HEK293 (cell line): Measurements from ENCODE around the gene VDAC1.
"Not testable (repeated sequence)": the region's sequence is repeated elsewhere in the genome, so short reads cannot be mapped to it uniquely, and the experiment has no call there.

Experiments
- CTCF ChIA-PET: fragments of 350-600 bp; formaldehyde crosslinking; extraction: SDS; loops from one replicate; lab custom pipeline; 2021; ENCODE audit warnings: antibody characterized with exemption; lab: Yijun Ruan, JAX
- POLR2A ChIA-PET: fragments of 300-600 bp; formaldehyde crosslinking; extraction: SDS; loops from one replicate; lab custom pipeline; 2020; ENCODE audit warnings: antibody characterized with exemption, inconsistent platforms; lab: Yijun Ruan, JAX
- H3K27ac ChIP-seq: fragments of 200-500 bp; sonication (Bioruptor generic); 2 replicates; pipeline ENCODE4 v1.5.1; 2014; ENCODE audit warnings: low read depth, low read length, control low read depth, inconsistent platforms; ENCODE audit errors: extremely low read depth
- H3K36me3 ChIP-seq, 2 experiments: fragments of 200-500 bp in 1 of 2; sonication (Bioruptor generic) in 1 of 2; 1 replicate in 1 of 2; 2 replicates in 1 of 2; pipeline ENCODE4 v1.5.1; 2014 to 2017; ENCODE audit warnings: inconsistent platforms in 2 of 2, low read length in 2 of 2; ENCODE audit not compliant: control insufficient read depth in 2 of 2, insufficient read depth in 1 of 2
- H3K4me1 ChIP-seq: fragments of 200-500 bp; sonication (Bioruptor generic); 2 replicates; pipeline ENCODE4 v1.5.1; 2014; ENCODE audit warnings: mild to moderate bottlenecking, low read length, inconsistent platforms; ENCODE audit not compliant: control insufficient read depth, insufficient read depth
- H3K4me3 ChIP-seq: 2 replicates; pipeline ENCODE4 v1.5.1; 2011; ENCODE audit warnings: low read depth, mild to moderate bottlenecking, control low read depth, low read length, moderate library complexity
- H3K9me3 ChIP-seq: fragments of 200-500 bp; sonication (Bioruptor generic); 2 replicates; pipeline ENCODE4 v1.5.1; 2014; ENCODE audit warnings: low read depth, low read length, inconsistent platforms; ENCODE audit not compliant: control insufficient read depth, insufficient read depth
- GLI2 ChIP-seq: fragments of 450-650 bp; formaldehyde crosslinking; IDR thresholded peaks from 2 replicates; pipeline ENCODE4; 2017; ENCODE audit warnings: missing biosample characterization, missing genetic modification characterization, low read depth, borderline replicate concordance
- MEIS1 ChIP-seq: sonication (generic); formaldehyde crosslinking; IDR thresholded peaks from 2 replicates; pipeline ENCODE4 v1.8.1; 2022; ENCODE audit warnings: missing genetic modification reagents, mild to moderate bottlenecking, borderline replicate concordance
- PRDM1 ChIP-seq: fragments of 450-650 bp; formaldehyde crosslinking; IDR thresholded peaks from 2 replicates; pipeline ENCODE4; 2016; ENCODE audit warnings: missing biosample characterization, missing genetic modification characterization
- SCRT2 ChIP-seq: fragments of 450-650 bp; formaldehyde crosslinking; IDR thresholded peaks from 2 replicates; pipeline ENCODE4 v1.5.1; 2016; ENCODE audit warnings: missing biosample characterization, missing genetic modification characterization
- TRIM28 ChIP-seq: IDR thresholded peaks from 2 replicates; pipeline ENCODE4 v1.6.1; 2011; ENCODE audit warnings: low read length, control low read depth, borderline replicate concordance
- ZBTB8A ChIP-seq: fragments of 450-650 bp; formaldehyde crosslinking; IDR thresholded peaks from 2 replicates; pipeline ENCODE4 v1.5.1; 2016; ENCODE audit warnings: missing biosample characterization, missing genetic modification characterization
- ZNF112 ChIP-seq: fragments of 450-650 bp; formaldehyde crosslinking; IDR thresholded peaks from 2 replicates; pipeline ENCODE4 v1.5.0; 2017; ENCODE audit warnings: missing biosample characterization, missing genetic modification characterization
- ZNF518A ChIP-seq: fragments of 450-650 bp; formaldehyde crosslinking; conservative IDR thresholded peaks from 2 replicates; pipeline ENCODE4 v1.5.1; 2016; ENCODE audit warnings: low read depth, missing biosample characterization, missing genetic modification characterization
- ZNF558 ChIP-seq: fragments of 450-650 bp; formaldehyde crosslinking; IDR thresholded peaks from 2 replicates; pipeline ENCODE4 v1.5.1; 2016; ENCODE audit warnings: missing biosample characterization, missing genetic modification characterization
- ZNF571 ChIP-seq: fragments of 450-650 bp; formaldehyde crosslinking; IDR thresholded peaks from 2 replicates; pipeline ENCODE4 v1.5.0; 2017; ENCODE audit warnings: missing biosample characterization, missing genetic modification characterization
- ZNF596 ChIP-seq: fragments of 450-650 bp; IDR thresholded peaks from 2 replicates; pipeline ENCODE4 v1.5.0; 2018; ENCODE audit warnings: missing biosample characterization, mild to moderate bottlenecking, missing genetic modification characterization, moderate library complexity
- ZNF670 ChIP-seq: fragments of 450-650 bp; formaldehyde crosslinking; IDR thresholded peaks from 2 replicates; pipeline ENCODE4 v1.5.1; 2016; ENCODE audit warnings: missing biosample characterization, missing genetic modification characterization, low read depth
- ZNF677 ChIP-seq: fragments of 450-650 bp; IDR thresholded peaks from 2 replicates; pipeline ENCODE4 v1.5.0; 2018; ENCODE audit warnings: missing biosample characterization, mild to moderate bottlenecking, missing genetic modification characterization, moderate library complexity
- ZNF843 ChIP-seq: fragments of 450-650 bp; formaldehyde crosslinking; IDR thresholded peaks from 2 replicates; pipeline ENCODE4 v1.5.1; 2016; ENCODE audit warnings: missing biosample characterization, missing genetic modification characterization
- TF ChIP-seq, protein P1 (sequence below): fragments of 450-650 bp; formaldehyde crosslinking; IDR thresholded peaks from 2 replicates; pipeline ENCODE4 v1.5.1; 2017; ENCODE audit warnings: missing biosample characterization, missing genetic modification characterization
- TF ChIP-seq, protein P2 (sequence below): sonication (generic); formaldehyde crosslinking; IDR thresholded peaks from 2 replicates; pipeline ENCODE4 v1.8.1; 2022; ENCODE audit warnings: mild to moderate bottlenecking, moderate library complexity, missing genetic modification reagents
- TF ChIP-seq, protein P3 (sequence below): fragments of 450-650 bp; formaldehyde crosslinking; IDR thresholded peaks from 2 replicates; pipeline ENCODE4 v1.5.1; 2016; ENCODE audit warnings: missing biosample characterization, missing genetic modification characterization

The VDAC1 gene

GRCh38 chr5:133957080-133957479 lies 47.7 kb downstream of the VDAC1 start:
- TF ChIP-seq ZNF112 (tag by site-specific recombination) (no peak), TRIM28 (no peak), ZNF677 (tag by site-specific recombination) (no peak), ZNF670 (tag by site-specific recombination) (no peak), ZNF518A (no peak), ZBTB8A (tag by site-specific recombination) (no peak), SCRT2 (no peak), GLI2 (no peak), PRDM1 (tag by site-specific recombination) (no peak), ZNF571 (no peak), ZNF558 (tag by site-specific recombination) (no peak), MEIS1 (CRISPR knock-in tag) (no peak), ZNF843 (tag by site-specific recombination) (no peak), ZNF596 (tag by site-specific recombination) (no peak)
- TF ChIP-seq, protein P1, sequence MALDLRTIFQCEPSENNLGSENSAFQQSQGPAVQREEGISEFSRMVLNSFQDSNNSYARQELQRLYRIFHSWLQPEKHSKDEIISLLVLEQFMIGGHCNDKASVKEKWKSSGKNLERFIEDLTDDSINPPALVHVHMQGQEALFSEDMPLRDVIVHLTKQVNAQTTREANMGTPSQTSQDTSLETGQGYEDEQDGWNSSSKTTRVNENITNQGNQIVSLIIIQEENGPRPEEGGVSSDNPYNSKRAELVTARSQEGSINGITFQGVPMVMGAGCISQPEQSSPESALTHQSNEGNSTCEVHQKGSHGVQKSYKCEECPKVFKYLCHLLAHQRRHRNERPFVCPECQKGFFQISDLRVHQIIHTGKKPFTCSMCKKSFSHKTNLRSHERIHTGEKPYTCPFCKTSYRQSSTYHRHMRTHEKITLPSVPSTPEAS (tag by site-specific recombination) = no peak
- TF ChIP-seq, protein P2, sequence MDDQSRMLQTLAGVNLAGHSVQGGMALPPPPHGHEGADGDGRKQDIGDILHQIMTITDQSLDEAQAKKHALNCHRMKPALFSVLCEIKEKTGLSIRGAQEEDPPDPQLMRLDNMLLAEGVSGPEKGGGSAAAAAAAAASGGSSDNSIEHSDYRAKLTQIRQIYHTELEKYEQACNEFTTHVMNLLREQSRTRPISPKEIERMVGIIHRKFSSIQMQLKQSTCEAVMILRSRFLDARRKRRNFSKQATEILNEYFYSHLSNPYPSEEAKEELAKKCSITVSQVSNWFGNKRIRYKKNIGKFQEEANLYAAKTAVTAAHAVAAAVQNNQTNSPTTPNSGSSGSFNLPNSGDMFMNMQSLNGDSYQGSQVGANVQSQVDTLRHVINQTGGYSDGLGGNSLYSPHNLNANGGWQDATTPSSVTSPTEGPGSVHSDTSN (CRISPR knock-in tag) = no peak
- TF ChIP-seq, protein P3, sequence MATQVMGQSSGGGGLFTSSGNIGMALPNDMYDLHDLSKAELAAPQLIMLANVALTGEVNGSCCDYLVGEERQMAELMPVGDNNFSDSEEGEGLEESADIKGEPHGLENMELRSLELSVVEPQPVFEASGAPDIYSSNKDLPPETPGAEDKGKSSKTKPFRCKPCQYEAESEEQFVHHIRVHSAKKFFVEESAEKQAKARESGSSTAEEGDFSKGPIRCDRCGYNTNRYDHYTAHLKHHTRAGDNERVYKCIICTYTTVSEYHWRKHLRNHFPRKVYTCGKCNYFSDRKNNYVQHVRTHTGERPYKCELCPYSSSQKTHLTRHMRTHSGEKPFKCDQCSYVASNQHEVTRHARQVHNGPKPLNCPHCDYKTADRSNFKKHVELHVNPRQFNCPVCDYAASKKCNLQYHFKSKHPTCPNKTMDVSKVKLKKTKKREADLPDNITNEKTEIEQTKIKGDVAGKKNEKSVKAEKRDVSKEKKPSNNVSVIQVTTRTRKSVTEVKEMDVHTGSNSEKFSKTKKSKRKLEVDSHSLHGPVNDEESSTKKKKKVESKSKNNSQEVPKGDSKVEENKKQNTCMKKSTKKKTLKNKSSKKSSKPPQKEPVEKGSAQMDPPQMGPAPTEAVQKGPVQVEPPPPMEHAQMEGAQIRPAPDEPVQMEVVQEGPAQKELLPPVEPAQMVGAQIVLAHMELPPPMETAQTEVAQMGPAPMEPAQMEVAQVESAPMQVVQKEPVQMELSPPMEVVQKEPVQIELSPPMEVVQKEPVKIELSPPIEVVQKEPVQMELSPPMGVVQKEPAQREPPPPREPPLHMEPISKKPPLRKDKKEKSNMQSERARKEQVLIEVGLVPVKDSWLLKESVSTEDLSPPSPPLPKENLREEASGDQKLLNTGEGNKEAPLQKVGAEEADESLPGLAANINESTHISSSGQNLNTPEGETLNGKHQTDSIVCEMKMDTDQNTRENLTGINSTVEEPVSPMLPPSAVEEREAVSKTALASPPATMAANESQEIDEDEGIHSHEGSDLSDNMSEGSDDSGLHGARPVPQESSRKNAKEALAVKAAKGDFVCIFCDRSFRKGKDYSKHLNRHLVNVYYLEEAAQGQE (tag by site-specific recombination) = no peak
- Histone ChIP-seq H3K36me3 (peaks cover 29 to 46% of the 10 kb centered on the region in 2 experiments), H3K4me3 (no peak overlapping the region), H3K9me3 (no peaks in the 10 kb centered on the region), H3K4me1 (peaks cover 1% of the 10 kb centered on the region), H3K27ac (no peak overlapping the region)
- ChIA-PET CTCF (interaction anchor here (0.6 kb wide), 2 partner anchors 520 to 1318 kb away, joined by 3 to 4 read pairs; no protein-coding TSS in a partner anchor), POLR2A (no interaction called here)

GRCh38 chr5:133956196-133956595 lies 48.6 kb downstream of the VDAC1 start:
- H3K4me3 ChIP-seq, POLR2A ChIA-PET, H3K4me1 ChIP-seq, CTCF ChIA-PET, H3K27ac ChIP-seq, H3K9me3 ChIP-seq: not testable (repeated sequence)
- peaks cover 29 to 46% of the 10 kb centered on the region in 2 experiments for H3K36me3 ChIP-seq
